Fibroblast of skin of right biceps (primary cell): ENCODE data around the gene GRID1.

Experiments used
- DNase-seq: peaks from one replicate; pipeline ENCODE4 v3.0.0-alpha.2; 2013

Gene GRID1

DNA sequence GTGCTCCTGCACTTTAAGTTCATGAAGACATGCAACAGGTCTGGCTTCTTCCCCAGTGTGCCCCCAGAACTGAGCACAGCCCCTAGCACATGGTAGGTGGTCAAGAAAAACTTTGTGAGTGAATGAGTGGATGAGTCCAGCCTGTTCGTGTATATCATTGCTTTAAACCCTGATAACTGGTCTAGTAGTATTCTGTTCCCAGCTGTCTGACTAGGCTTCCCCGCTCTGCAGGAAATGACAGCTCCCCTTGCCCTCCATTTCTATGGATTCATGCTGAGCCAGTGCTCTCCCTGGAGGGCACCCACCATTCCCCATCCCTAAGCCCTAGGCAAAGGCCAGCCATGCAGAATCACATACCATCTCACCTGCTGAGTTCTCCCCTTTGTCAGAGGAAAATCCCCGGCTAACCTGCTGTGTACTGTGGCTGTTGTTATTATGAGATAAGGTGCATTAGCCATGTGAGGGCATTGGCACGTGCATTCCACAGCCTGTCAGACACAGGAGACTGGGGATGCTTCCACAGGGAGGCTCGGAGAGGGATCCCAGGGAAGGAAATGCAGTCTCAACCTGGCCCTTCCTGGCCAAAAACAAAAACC is 698.9 kb downstream of the GRID1 start:
- DNase-seq: no peak

DNA sequence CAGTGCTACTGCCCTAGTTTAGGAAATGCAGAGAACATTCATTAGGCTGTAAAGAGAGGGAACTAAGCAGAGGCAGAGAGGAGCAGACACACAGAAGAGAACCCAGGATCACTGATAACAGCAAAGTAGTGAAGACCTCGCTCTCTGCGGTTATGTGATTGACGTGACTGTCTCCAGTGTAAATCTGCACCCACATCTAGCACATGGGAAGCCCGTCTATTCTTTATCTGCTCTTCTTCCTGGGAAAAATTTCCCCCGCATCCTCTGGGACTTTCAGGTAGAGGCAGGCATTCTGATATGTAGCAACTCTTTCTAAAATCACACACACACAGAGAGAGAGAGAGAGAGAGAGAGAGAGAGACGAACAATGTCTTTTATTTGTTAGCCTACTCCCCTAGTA is 699.6 kb downstream of the GRID1 start:
- DNase-seq: no peak

- no peak for DNase-seq
These were observed 700.5 kb downstream of the GRID1 start for GRCh38 chr10:85666102-85666501.

DNA sequence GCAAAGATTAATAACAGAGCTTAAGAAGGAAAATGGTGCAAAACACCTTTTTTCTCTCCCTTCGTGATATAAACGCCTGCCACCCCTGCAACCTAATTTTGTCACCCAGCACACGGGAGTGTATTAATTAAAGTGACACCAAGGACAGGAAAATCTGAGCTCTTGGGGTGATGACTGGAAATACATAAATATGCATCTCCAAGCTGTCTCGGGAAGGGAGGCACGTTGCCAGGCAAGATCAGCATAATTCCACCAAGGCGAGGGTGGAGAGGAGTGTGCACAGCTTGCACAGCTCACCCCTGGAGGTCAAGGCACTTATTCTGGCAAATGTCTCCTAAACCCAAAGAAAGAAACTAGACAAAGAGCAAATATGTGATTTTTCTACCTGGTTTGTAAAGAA is 700.9 kb downstream of the GRID1 start:
- DNase-seq: no peak

- DNase-seq: no peak
These were observed 701.5 kb downstream of the GRID1 start for GRCh38 chr10:85665078-85665477.

DNA sequence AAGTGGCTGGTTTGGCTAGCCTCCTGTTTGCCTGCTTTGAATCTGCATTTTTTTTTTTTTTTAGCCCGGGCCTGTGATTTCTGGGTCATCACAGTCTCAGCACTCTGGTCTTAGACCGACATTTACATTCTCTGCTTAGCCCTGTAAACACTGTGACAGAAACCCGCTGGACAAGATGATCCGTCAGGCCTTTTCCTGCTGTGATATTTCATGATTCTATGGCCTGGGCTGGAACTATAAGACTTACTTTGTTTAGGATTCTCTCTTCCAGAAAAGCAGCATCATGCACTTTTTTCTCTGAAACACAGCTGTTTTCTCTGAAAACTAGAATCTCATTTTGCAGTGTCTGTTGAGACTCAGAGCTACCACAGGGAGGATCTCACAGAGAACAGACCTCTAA is 705.5 kb downstream of the GRID1 start:
- DNase-seq: no peak

GRCh38 chr10:85659331-85659730 is 707.3 kb downstream of the GRID1 start:
- DNase-seq: no peak

GRCh38 chr10:85658518-85658917 is 708.1 kb downstream of the GRID1 start:
- no peak for DNase-seq

GRCh38 chr10:85657476-85658113 is 709.0 kb downstream of the GRID1 start:
- no peak for DNase-seq

- peak; percentile 7 for DNase-seq
These were observed 711.2 kb downstream of the GRID1 start for GRCh38 chr10:85655411-85655810.

DNA sequence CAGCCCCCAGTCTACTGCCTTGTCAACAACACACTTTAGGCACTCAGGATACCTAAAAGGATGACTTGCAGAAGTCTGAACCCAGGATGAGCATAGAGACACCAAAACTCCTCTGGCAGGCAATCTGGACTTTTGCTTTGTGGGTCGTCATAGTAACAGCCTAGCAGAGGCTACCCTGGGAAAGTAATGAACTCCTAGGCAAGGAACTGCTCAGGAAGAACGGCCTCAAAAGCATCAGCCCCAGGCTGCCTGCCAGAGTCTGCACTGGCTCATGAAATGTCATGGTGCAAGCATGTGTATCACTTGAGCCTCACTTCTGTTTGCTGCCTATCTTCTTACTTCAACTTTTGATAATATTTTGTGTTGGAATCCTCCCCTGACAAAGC is 715.1 kb downstream of the GRID1 start:
- peak; percentile 6 for DNase-seq

DNA sequence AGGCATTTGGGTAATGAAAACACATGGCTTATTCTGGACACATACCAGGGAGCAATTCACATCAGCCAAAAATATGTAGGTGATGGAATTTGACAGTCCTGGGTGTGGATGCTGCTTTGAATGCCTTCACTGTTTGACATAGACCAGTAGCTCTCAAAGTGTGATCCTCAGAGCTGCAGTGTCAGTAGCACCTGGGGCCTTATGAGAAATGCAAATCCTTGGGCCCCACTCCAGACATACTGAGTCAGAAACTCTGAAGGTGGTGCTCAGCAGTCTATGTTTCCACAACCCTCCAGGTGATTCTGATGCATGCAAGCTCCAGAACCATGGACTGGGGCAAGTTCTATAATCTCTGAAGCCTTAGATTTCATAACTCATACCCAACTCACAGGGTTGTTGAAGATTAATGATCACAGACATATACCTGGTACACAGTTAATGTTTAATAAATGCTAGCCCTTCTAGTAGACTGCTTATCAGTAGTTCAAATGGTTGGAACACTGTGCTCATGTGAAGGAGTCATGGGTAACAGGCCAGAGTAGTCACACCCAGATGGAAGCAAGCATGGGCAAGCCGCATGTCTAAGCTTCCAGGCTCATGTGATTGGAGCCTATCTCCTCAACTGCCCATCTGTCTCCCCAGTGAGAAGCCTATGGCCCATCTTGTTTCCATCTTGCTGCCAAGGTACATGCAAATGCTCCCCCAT is 715.7 kb downstream of the GRID1 start:
- DNase-seq: no peak

DNA sequence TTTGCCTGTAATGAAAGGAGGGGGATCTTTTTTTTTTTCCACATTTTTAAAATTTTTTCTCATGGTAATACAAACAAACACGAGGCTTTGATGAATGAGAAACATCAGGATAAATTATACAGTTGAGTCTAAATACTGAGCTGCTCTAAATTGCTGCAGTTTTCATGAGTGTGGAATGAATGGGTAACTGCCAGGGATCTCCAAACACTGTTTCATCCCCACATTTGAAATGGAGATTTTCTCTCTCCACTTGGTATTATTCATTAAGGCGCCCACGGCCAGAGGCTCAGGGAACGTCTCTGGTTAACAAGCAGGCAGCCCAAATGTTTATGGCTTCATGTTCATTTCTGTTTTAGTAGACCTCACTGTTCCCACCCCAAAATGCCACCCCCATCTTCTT is 717.1 kb downstream of the GRID1 start:
- DNase-seq: peak; percentile 6

- peak; percentile 19 for DNase-seq
These were observed 718.3 kb downstream of the GRID1 start for GRCh38 chr10:85648279-85648754.

- no peak for DNase-seq
These were observed 718.9 kb downstream of the GRID1 start for GRCh38 chr10:85647741-85648140.

DNA sequence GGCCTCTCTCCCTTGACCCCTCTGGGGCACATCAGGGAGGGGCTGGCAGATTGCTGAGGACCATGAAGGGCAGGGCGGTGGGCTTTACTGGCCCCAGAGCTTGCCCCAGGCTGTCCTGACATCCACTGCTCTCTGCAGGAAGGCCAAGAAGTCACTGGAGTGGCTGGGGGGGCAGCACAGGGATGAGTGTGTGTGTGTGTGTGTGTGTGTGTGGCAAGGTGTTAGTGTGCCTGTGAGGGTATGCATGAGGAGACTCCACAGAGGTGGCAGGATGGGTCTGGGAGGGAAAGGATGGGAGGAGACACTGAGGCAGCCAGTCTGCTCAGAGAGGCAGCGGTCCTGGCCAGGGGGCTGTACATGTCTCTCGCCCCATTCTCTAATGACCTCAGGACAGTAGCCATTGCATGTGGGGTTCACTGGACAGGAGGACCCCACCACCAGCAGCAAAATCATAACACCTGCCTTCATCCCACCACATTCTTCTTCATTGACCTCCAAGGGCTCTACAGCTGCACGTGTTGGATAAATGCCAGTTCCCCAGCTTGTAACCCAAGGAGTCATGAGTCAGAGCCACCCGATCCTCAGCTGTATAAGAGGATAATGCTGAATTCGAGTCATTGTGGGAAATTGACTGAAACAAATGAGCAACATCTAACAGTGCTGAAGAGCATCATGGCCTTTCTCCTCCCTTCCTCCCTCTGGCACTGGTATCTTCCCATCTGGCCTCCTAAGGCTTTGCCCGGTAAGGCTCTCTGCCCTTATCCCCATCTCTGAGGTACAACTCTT is 720.5 kb downstream of the GRID1 start:
- peak; percentile 69 for DNase-seq

DNA sequence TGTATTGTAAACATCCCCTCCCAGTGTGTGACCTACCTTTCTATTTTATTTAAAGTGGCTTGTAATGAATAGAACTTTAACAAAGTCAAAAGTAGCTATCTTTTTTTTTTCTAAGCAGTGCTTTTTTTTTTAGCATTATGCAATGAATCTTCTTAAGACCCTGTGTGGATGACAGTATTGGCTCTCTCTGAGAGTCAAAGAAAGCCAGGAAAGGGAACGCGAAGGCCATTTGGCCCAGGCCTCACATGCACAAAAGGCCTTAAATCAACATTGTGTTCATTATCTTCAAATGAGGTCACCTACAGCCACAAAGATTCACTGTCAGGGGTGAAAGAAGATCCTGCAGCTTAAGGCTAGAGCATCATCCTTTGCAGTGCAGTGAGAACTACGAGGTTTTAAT is 721.5 kb downstream of the GRID1 start:
- DNase-seq: peak; percentile 6

DNA sequence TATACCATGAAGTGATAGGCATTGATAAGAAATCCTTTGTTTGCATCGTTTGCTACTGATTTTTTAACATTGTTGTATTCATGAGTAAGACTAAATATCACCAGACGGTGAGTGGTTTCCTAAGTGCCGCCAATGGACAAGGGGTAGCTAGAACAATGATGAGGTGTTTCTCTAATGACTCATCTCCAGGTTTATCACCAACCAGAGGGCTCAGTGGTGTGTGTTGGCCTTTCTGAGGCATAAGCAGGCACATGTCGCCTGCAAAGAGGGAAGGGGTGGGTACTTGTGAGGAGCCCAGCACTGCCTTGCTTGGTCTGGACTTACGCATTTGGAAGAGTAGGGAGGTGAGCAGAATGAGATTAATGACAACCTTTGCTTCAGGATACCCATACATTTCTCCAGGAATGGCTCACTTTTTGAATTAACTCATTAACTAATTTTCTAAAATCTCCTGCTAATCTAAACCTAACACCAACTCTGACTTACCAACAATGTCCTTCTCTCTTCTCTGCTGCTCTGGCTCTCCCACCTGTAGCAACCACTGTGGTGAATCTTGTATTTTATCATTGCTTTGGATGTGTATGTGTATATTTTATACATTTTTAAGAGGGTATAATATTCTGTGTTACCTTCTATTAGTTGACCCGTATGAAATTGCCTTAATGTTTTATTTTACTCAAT is 722.6 kb downstream of the GRID1 start:
- DNase-seq: peak; percentile 30

DNA sequence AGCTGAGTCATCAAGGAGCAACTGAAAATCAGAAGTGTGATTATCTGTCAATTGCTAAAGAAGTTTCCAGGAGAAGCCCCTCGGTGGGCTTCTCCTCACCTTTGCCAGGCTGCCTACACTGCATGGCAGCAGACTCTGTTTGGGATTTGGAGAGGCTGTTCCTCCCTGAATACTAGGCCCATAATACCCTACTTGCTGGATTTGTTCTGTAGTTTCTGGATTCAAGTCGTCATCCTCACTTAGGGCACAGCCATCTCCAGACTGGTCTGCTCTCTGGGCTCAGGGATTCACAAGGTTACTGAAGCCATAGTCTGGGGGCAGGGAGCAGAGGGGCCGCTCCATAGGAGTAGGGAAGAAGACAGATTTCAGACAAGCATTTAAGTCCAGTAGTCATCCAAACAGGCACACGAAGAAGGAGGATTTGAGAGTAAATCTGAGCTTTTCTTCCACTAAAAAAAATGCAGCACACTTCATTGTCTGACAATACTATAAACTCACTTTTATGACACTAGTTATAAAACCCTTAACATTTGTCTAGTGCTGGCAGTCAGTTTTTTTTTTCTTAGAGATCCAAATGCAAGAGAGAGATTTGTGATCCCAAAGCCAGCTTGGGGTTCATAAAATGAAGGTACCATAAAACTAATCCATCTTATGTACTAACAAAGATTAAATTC is 723.3 kb downstream of the GRID1 start:
- no peak for DNase-seq

GRCh38 chr10:85642421-85643170 is 724.0 kb downstream of the GRID1 start:
- peak; percentile 86 for DNase-seq

DNA sequence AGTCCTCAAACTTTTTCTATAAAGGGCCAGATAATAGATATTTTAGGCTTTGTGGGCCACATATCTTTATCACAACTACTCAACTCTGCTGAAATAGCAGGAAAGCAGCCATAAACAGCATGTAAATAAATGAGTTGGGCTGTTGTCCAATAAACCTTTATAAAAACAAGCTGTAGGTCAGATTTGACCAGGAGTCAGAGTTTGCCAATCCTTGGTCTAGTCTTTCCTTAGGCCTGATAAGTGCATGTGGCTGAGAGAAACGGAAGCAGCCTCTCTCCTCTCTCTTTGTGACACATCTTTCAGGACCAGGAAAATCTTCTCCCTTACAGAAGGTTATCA is 724.5 kb downstream of the GRID1 start:
- no peak for DNase-seq
